ENCODE data around the gene FCN2.

Gene FCN2

DNA sequence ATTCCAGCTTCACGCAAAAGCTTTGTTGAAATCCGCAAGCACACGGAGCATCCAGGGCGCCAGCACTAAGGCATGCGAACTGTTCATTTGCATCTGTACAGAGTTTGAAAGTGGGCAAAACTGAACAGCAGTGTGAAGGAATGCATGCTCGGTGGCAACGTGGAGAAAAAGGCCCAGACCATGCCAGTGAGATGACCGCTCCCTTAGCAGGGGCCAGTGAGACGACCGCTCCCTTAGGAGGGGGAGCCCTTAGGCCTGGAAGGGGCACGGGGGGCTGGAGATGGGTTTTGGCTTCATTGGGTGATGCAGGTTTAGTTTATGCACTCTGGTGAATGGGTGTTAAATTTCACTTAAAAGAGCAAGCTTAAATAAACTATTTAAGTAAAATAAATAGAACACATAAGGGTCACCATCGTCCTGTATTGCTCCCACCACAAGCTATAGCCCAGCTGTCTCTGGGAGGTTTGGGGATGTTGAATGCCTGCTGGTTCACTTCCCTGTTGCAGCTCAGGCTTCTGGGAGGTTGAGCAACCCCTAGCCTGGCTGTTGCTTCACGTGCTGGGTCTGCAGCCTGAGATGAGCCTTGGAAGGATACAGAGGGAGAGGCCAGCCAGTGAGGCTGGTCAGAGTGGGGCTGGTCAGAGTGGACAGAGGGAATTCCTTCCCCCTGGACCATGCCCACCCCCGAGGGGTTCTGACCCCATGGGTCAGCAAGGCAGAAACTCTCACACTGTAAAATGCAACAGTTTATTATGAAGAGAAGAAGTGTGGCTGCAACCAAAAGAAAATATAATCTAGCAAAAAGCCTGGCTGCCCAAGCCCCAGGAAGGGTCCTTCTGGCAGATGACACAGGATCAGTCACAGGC is 41.7 kb downstream of the FCN2 start:
- TF ChIP-seq, protein P1, sequence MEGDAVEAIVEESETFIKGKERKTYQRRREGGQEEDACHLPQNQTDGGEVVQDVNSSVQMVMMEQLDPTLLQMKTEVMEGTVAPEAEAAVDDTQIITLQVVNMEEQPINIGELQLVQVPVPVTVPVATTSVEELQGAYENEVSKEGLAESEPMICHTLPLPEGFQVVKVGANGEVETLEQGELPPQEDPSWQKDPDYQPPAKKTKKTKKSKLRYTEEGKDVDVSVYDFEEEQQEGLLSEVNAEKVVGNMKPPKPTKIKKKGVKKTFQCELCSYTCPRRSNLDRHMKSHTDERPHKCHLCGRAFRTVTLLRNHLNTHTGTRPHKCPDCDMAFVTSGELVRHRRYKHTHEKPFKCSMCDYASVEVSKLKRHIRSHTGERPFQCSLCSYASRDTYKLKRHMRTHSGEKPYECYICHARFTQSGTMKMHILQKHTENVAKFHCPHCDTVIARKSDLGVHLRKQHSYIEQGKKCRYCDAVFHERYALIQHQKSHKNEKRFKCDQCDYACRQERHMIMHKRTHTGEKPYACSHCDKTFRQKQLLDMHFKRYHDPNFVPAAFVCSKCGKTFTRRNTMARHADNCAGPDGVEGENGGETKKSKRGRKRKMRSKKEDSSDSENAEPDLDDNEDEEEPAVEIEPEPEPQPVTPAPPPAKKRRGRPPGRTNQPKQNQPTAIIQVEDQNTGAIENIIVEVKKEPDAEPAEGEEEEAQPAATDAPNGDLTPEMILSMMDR (IDR thresholded peaks at IDR 0.05; ENCODE audit: low read depth, low read length), result no peak
- no peak for DNase-seq (ENCODE audit: extremely low read depth, low read depth)

DNA sequence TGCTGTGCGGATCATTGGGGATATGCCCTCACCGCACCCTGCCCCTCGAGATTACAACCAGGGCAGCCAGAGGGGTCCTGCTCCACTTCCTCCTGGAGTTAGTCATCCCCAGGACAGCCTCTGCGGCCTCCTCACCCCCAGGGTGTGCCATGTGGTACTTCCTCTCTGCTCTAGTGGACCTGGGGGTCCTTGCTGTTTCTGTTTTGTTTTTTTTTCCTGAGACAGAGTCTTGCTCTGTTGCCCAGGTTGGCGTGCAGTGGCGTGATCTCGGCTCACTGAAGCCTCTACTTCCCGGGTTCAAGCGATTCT is 42.3 kb downstream of the FCN2 start:
- no peak for DNase-seq (ENCODE audit: extremely low read depth, low read depth)
- TF ChIP-seq, protein P1 (IDR thresholded peaks at IDR 0.05; ENCODE audit: low read depth, low read length), result no peak

DNA sequence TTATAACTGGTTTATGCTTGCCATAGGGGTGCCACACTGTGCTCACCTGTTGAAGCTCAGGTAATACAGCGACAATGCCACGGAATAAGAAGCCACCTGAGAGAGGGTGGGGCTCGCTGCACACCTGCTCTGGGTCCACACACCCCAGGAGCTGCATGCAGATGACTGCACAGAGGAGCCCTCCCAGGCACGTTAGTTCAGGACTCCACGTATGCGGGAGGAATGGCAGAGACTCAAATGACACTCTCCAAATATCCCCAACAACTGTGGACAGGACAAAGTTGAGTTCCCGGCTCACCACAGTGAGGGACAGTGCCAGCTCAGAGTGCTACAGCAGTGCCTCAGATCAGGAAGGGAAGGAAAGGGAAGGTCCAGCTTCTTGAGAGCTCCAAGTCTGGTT is 42.9 kb downstream of the FCN2 start:
- TF ChIP-seq, protein P1 (IDR thresholded peaks at IDR 0.05; ENCODE audit: low read depth, low read length), result no peak
- no peak for DNase-seq (ENCODE audit: extremely low read depth, low read depth)

DNA sequence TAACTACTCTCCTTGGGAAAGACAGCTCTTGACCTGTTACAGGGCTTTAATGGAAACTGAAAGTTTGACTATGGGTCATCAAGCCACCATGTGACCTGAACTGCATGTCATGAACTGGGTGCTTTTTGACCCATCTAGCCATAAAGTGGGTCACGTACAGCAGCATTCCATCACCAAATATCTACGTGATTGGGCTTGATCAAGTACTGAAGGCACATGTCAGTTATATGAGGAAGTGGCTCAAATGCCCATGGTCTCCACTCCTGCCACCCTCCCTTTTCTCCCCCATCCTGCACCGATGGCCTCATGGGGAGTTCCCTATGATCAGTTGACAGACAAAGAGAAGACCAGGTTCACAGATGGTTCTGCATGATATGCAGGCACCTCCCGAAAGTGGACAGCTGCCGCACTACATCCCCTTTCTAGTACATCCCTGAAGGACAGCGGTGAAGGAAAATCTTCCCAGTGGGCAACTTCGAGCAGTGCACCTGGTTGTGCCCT is 44.5 kb downstream of the FCN2 start:
- DNase-seq (ENCODE audit: extremely low read depth, low read depth), result no peak
- TF ChIP-seq, protein P1 (IDR thresholded peaks at IDR 0.05; ENCODE audit: low read depth, low read length), result no peak

DNA sequence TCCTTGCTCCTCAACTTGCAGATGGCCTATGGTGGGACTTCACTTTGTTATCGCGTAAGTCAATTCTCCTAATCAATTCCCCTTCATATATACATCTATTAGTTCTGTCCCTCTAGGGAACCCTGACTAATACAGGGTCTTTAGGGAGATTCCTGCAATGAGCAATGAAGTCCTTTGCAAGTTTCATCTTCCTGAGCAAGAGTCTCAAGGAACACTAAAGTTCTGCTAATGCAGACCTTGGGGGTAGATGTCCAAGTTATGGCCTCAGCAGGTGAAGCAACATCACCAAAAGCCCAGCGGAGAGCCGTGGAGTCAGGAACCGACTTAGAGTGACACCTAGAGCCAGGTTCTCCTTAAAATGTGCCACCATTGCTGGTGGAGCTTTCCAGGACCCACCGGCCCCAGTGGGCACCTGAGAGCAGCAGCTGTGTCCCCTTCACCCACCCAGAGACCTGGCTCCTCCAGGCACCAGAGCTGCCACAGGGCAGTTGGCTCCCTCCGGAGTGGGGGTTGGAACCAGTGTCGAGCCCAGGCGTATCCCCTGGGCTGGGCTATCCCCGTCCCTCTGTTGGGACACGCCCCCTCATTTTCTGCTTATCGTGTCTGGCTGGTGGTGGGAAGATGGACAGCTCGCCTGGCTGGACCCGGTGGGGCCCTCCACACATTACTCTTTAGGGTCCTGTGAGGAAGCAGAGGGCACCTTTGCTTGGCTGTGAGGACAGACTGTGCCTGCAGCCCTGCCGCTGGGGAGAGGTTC is 48.0 kb downstream of the FCN2 start:
- TF ChIP-seq, protein P1 (IDR thresholded peaks at IDR 0.05; ENCODE audit: low read depth, low read length), result no peak
- DNase-seq (ENCODE audit: extremely low read depth, low read depth), result no peak

DNA sequence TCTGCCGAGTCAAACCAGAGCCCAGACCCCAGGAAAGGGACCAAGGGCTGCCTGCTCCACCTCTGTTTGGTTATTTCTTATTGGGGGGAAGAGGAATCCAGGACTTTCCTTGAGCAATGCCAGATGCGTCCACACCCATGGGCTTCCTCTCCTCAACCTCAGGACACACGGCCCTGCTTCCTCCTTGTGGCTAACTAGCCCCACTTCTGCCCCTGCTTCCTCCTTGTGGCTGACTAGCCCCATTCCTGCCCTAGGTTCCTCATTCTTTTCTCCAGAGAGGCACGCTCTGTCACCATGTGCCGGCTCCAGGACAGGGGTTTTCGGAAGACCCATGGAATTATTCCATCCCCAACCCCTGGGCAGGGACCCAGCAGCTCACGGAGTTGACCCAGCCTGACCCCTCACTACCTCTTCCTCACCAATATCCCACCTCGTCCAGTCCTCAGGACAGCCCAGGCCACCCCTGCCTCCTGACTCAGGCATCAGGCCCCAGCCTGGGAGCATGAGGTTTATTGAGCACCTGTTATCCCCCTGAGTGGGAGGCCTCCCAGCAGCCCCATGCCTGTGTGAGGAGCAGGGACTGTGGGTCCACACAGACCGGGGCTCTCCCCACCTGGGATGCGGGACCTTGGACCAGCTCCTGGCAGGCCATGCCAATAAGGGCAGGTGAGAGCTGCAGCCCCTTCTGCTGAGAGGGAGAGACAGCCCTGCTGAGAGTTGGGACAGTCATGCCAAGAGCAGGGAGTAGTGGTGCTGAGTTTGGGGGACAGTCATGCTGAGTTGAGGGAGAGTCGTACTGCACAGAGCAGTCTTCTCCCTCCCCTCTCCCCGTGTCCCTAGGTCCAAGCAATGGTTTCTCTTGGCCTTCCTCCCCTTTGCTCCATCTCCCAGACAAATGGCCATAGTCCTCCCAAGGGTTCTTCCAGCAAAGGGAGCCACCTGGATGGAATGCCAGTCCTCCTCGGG is 48.9 kb downstream of the FCN2 start:
- TF ChIP-seq, protein P1 (IDR thresholded peaks at IDR 0.05; ENCODE audit: low read depth, low read length), result no peak
- no peak for DNase-seq (ENCODE audit: extremely low read depth, low read depth)
